Retinal pigment epithelial cell (primary cell): ENCODE measurements around the gene RBMS1.

Experiments used
- DNase-seq: peaks from one replicate; pipeline ENCODE4 v3.0.0-alpha.2; 2010; ENCODE audit warnings: low read depth
- H3K4me3 ChIP-seq: 2 replicates; pipeline ENCODE4 v1.5.1; 2011; ENCODE audit warnings: mild to moderate bottlenecking, low read length, control low read depth, moderate library complexity
- TF ChIP-seq, protein P1 (sequence below): conservative IDR thresholded peaks from 2 replicates; pipeline ENCODE4 v1.5.1; 2011; ENCODE audit warnings: low read depth, low read length, control low read depth, inconsistent platforms

RBMS1 gene

DNA sequence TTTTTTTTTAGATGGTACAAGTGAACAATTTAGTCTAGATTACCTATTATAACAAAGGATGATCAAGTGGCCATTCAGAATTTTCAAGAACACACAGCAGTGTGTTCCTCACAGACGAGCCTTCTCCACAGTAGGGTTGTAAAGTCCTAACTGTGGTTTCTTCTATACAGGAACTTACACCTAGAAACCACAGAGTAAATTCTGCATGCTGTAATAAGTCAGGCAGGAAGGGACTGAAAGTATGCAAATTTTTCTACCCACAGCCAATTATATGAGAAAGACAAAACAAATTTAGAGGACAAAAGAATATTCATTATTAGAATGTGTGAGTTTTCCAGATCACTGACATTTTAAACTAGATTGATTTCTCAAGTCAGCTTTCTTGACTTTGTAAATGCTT, 99.5 kb downstream of the RBMS1 start:
- H3K4me3 ChIP-seq, result no peak overlapping the region
- DNase-seq, result no peak
- TF ChIP-seq, protein P1, sequence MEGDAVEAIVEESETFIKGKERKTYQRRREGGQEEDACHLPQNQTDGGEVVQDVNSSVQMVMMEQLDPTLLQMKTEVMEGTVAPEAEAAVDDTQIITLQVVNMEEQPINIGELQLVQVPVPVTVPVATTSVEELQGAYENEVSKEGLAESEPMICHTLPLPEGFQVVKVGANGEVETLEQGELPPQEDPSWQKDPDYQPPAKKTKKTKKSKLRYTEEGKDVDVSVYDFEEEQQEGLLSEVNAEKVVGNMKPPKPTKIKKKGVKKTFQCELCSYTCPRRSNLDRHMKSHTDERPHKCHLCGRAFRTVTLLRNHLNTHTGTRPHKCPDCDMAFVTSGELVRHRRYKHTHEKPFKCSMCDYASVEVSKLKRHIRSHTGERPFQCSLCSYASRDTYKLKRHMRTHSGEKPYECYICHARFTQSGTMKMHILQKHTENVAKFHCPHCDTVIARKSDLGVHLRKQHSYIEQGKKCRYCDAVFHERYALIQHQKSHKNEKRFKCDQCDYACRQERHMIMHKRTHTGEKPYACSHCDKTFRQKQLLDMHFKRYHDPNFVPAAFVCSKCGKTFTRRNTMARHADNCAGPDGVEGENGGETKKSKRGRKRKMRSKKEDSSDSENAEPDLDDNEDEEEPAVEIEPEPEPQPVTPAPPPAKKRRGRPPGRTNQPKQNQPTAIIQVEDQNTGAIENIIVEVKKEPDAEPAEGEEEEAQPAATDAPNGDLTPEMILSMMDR, result no peak

GRCh38 chr2:160392201-160392600, 101.4 kb downstream of the RBMS1 start:
- TF ChIP-seq, protein P1, result no peak
- H3K4me3 ChIP-seq, result no peak overlapping the region
- no peak for DNase-seq

DNA sequence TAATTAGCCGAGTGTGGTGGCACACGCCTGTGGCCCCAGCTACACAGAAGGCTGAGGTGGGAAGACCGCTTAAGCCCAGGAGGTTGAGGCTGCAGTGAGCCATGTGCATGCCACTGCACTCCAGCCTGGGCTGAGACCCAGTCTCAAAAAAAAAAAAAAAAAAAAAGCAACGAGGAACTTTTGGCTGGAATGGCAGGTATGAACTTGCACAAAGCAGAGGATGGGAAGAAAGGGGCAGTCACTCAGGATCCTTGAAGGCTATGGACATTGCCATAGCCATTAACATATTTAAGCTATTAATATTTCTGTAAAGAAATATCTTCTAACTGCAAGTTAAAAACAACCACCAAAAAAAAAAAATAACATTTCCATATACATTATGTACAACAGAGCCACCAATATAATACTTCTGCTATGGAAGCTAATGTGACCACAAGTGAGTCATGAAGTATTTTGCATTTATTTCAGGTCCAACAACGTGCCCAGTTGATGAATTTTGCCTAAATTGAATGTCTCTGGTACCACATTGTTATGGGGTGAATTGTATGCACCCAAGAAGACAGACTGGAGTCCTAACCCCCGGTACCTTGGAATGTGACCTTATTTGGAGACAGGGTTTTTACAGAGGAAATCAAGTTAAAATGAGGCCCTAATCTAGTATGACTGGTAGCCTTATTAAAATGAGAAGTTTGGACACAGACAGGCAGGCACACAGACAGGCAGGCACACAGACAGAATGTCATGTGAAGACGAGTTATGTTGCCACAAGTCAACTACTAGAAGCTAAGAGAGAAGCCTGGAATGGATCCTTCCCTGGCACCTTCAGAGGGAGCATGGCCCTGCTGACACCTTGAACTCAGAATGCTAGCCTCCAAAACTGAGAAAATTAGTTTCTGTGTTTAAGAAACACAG, 102.8 kb downstream of the RBMS1 start:
- TF ChIP-seq, protein P1, result no peak
- no peak for DNase-seq

DNA sequence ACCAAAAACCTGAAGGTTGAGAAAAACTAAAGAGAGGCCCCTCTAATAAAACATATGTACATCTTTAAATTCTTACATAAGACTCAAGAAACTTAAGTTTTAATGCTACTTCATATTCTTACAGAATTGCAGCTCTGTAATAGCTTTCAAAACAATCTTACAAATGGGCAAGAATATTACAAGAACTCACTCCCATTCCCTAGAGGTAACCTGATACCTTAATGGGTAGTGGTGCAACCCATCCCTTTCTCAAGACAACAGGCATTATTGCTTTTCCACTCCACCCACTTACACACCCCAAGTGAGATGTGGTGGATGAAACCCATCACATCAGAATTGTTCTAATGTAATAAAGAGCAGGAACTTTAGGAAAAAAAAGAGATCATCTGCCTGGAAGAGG, 103.7 kb downstream of the RBMS1 start:
- H3K4me3 ChIP-seq, result no peak overlapping the region
- TF ChIP-seq, protein P1, result no peak
- DNase-seq, result no peak

More for the DNA sequence above, 102.8 kb downstream of the RBMS1 start:
- H3K4me3 ChIP-seq, result no peak overlapping the region

DNA sequence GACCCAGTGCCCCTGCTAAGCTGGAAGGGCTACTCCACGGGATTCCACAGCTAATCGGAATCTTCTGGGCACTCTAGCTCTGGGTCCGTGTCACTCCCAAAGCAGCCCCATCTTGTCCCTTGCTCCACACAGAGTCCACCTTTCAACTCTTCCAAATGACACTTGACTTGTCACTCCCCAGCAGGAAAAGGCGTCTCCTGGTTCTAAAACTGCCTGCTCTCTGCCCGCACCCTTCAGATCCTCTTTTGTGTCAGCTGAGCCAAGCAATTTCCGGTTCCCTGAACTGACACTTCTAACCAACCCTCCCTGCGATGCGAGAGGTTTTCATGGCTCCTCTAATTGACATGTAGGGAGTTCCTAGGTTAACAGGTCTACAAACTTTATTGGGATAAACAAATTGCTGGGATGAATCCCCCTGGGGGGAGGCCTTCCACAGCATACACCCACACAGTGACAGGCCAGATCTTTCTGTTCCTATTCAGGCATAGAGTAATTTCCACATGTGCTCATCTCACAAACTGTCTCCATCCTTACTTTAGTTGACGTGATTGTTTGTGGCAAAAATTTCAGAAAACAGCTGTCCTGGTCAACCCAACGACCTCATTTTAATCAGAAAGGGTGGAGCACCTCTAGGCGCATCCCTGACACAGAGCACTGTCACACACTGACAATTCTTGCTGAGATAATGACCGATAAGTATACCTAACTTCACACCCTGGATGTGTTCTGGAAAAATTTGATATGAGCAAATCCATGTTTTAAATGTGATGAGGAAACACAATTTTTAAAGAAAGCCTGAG, 104.9 kb downstream of the RBMS1 start:
- no peak for DNase-seq
- no peak overlapping the region for H3K4me3 ChIP-seq
- TF ChIP-seq, protein P1, result no peak

DNA sequence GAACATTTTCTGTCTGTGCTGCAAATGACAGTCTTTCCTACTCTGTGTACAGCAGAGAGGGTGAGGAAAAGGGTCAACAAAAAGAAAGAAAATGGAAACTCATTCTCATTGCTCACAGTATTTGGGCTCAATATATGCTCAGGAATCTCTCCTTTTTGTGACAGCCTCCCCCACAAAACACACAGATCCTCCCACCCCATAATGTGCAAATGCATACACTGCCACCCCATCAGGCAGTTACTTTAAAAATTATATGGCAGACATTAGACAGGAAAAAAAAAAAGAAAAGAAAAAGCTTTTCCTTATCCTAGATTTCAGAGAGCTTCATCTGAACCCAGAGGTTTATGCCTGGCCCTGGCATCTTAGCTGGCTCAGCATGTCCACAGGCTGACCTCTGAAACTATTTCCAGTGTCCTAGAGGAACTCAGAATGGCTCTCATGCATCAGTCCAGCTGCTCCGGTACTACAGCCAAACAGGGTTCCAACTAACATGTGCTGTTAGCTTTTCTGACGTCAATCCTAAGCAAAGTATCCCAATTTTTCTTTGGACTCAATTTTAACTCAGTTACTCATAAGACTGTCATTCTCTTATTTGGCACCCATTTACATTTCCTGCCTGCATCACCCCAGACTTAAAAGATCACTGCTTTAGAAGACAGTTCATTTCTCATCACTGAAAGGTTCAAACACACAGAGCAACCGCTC, 105.9 kb downstream of the RBMS1 start:
- no peak overlapping the region for H3K4me3 ChIP-seq
- TF ChIP-seq, protein P1, result no peak
- no peak for DNase-seq
